CD14-positive monocyte (primary cell): Measurements from ENCODE around the gene CDCA7L. TPM values are rescaled to one million over a fixed set of nuclear protein-coding genes. Genes with fewer than 3 reads are reported as not detected.

Source experiments
- DNase-seq, 3 donors: peaks; one replicate each; pipeline ENCODE4 v3.0.0-alpha.2; 2011 to 2022
- H2AFZ ChIP-seq: 2 replicates; pipeline ENCODE4 v1.6.0; 2012; ENCODE audit warnings: mild to moderate bottlenecking, low read depth, low read length, inconsistent platforms; ENCODE audit not compliant: insufficient read depth, poor library complexity, severe bottlenecking
- H3K27ac ChIP-seq, 2 donors: 1 replicate in 1 of 2; 2 replicates in 1 of 2; pipeline ENCODE4 v1.5.1; 2012 to 2013; ENCODE audit warnings: low read length in 2 of 2, control low read depth in 1 of 2, inconsistent platforms in 1 of 2, low read depth in 1 of 2, mild to moderate bottlenecking in 1 of 2
- H3K27me3 ChIP-seq, 2 donors: one replicate each; pipeline versions ENCODE4 v1.6.0 to v1.6.1; 2011 to 2013; ENCODE audit warnings: low read length in 2 of 2; ENCODE audit not compliant: control insufficient read depth in 2 of 2, insufficient read depth in 2 of 2
- H3K36me3 ChIP-seq, 2 donors: replicated peaks in 1 of 2; 1 replicate in 1 of 2; 2 replicates in 1 of 2; pipeline versions ENCODE4 v1.5.1 to v1.6.1; 2012 to 2013; ENCODE audit warnings: low read length in 2 of 2, control low read depth in 1 of 2, inconsistent platforms in 1 of 2, mild to moderate bottlenecking in 1 of 2; ENCODE audit not compliant: insufficient read depth in 2 of 2, control insufficient read depth in 1 of 2
- H3K4me1 ChIP-seq, 2 donors: 1 replicate in 1 of 2; 2 replicates in 1 of 2; pipeline versions ENCODE4 v1.5.1 to v1.6.1; 2012 to 2013; ENCODE audit warnings: low read length in 2 of 2, control low read depth in 1 of 2, inconsistent platforms in 1 of 2, mild to moderate bottlenecking in 1 of 2, moderate library complexity in 1 of 2; ENCODE audit not compliant: insufficient read depth in 2 of 2, control insufficient read depth in 1 of 2
- H3K4me2 ChIP-seq: replicated peaks from 2 replicates; pipeline ENCODE3; 2012; ENCODE audit warnings: low read length, moderate library complexity, mild to moderate bottlenecking; ENCODE audit not compliant: poor library complexity, severe bottlenecking; ENCODE audit errors: extremely low read depth
- H3K4me3 ChIP-seq, 3 experiments: fragments of 200-600 bp in 1 of 3; sonication (generic) in 1 of 3; replicated peaks in 1 of 3; 1 replicate in 2 of 3; 2 replicates in 1 of 3; pipeline ENCODE4 v1.5.1; 2011 to 2013; ENCODE audit warnings: low read length in 3 of 3, mild to moderate bottlenecking in 3 of 3, control low read depth in 2 of 3, low read depth in 2 of 3, inconsistent platforms in 1 of 3, moderate library complexity in 1 of 3
- H3K79me2 ChIP-seq: 2 replicates; pipeline ENCODE4 v1.6.0; 2012; ENCODE audit warnings: mild to moderate bottlenecking, control low read depth, inconsistent platforms, low read length, moderate library complexity; ENCODE audit not compliant: insufficient read depth
- H3K9ac ChIP-seq: 2 replicates; pipeline ENCODE4 v1.6.0; 2017; ENCODE audit warnings: low read length, mild to moderate bottlenecking; ENCODE audit not compliant: insufficient read depth, poor library complexity, severe bottlenecking
- H3K9me3 ChIP-seq, 2 donors: replicated peaks in 1 of 2; 1 replicate in 1 of 2; 2 replicates in 1 of 2; pipeline versions ENCODE4 v1.5.1 to v1.6.1; 2012 to 2013; ENCODE audit warnings: low read length in 2 of 2, control low read depth in 1 of 2; ENCODE audit not compliant: control insufficient read depth in 1 of 2, insufficient read depth in 1 of 2
- H4K20me1 ChIP-seq: 2 replicates; pipeline ENCODE4 v1.6.0; 2012; ENCODE audit warnings: mild to moderate bottlenecking, low read length, control low read depth, moderate library complexity; ENCODE audit not compliant: insufficient read depth
- H3K27ac Mint-ChIP-seq, 7 donors: one replicate each; pipeline ENCODE4 v1.8.0; 2020; ENCODE audit warnings: mild to moderate bottlenecking in 7 of 7, mixed read lengths in 7 of 7, moderate library complexity in 6 of 7, inconsistent platforms in 2 of 7
- H3K27me3 Mint-ChIP-seq, 3 donors: one replicate each; pipeline ENCODE4 v1.8.0; 2021 to 2022; ENCODE audit warnings: low read depth in 3 of 3, mild to moderate bottlenecking in 3 of 3, mixed read lengths in 3 of 3, moderate library complexity in 3 of 3, inconsistent platforms in 1 of 3
- H3K36me3 Mint-ChIP-seq, 2 donors: one replicate each; pipeline ENCODE4 v1.8.0; 2020; ENCODE audit warnings: mixed read lengths in 2 of 2, inconsistent platforms in 1 of 2, mild to moderate bottlenecking in 1 of 2
- H3K4me1 Mint-ChIP-seq: one replicate; pipeline ENCODE4 v1.8.0; 2020; ENCODE audit warnings: mild to moderate bottlenecking, mixed read lengths
- H3K4me3 Mint-ChIP-seq, 2 donors: one replicate each; pipeline ENCODE4 v1.8.0; 2020; ENCODE audit warnings: mild to moderate bottlenecking in 2 of 2, mixed read lengths in 2 of 2, moderate library complexity in 1 of 2
- H3K9me3 Mint-ChIP-seq, 7 donors: one replicate each; pipeline ENCODE4 v1.8.0; 2020 to 2022; ENCODE audit warnings: mixed read lengths in 7 of 7, mild to moderate bottlenecking in 6 of 7, moderate library complexity in 6 of 7, inconsistent platforms in 2 of 7
- CTCF ChIP-seq: fragments of 200-600 bp; IDR thresholded peaks from one replicate; pipeline ENCODE4 v1.8.0; 2022; ENCODE audit warnings: antibody characterized with exemption, mild to moderate bottlenecking
- WGBS: methylation state at CpG from one replicate; pipeline ENCODE4 v1.1.5; 2013; ENCODE audit warnings: missing lambda C conversion rate; ENCODE audit not compliant: insufficient coverage; 5-methylcytosine and 5-hydroxymethylcytosine counted together
- intact Hi-C, 2 donors: fragments of 100-400 bp; cut with micrococcal nuclease; formaldehyde crosslinking; loops; one replicate each; pipeline versions ENCODE4 v1.15.0 to v1.15.1; 2023
- polyA plus RNA-seq, 3 donors: library from polyadenylated mRNA; depleted of rRNA in 1 of 3; unstranded in 2 of 3; stranded (reverse) in 1 of 3; fragments of 300-500 nt in 2 of 3; fragments of >200 nt in 1 of 3; fragmentation: Illumina TruSeq in 2 of 3; gene quantifications; 1 replicate in 2 of 3; 2 replicates in 1 of 3; pipeline ENCODE4 v1.2.3, GENCODE V29; 2012 to 2021

The CDCA7L gene
- polyA plus RNA-seq, 3 donors = 2.5 to 4.3 (median 3.1) TPM

- Histone ChIP-seq H3K9ac (no peak overlapping the region), H3K9me3 (no peaks in the 10 kb centered on the region), H3K4me1 (no peaks in the 10 kb centered on the region), H3K4me3 (no peak overlapping the region), H3K27ac (peak overlapping the region in 1 of 2 donors; percentile 48), H3K79me2 (no peaks in the 10 kb centered on the region), H3K27me3 (no peaks in the 10 kb centered on the region), H3K4me2 (no peak overlapping the region), H3K36me3 (peaks cover 6 to 88% of the 10 kb centered on the region in 2 donors), H2AFZ (no peak overlapping the region), H4K20me1 (no peaks in the 10 kb centered on the region)
- no peak overlapping the region for H3K4me3 Mint-ChIP-seq
- peaks cover 50 to 53% of the 10 kb centered on the region in 2 donors for H3K36me3 Mint-ChIP-seq
- intact Hi-C loops = no loop called here
- no peaks in the 10 kb centered on the region for H3K9me3 Mint-ChIP-seq
- H3K4me1 Mint-ChIP-seq = peaks cover 4% of the 10 kb centered on the region
- no peaks in the 10 kb centered on the region for H3K27me3 Mint-ChIP-seq
- peak overlapping the region in 1 of 7 donors; percentile 1 for H3K27ac Mint-ChIP-seq
- 98% methylated on average over 5 of the region's 5 CpGs for WGBS
- DNase-seq = no peak
- TF ChIP-seq CTCF = no peak
Observed at GRCh38 chr7:21908746-21909145, 37.0 kb downstream of the CDCA7L start.

DNA sequence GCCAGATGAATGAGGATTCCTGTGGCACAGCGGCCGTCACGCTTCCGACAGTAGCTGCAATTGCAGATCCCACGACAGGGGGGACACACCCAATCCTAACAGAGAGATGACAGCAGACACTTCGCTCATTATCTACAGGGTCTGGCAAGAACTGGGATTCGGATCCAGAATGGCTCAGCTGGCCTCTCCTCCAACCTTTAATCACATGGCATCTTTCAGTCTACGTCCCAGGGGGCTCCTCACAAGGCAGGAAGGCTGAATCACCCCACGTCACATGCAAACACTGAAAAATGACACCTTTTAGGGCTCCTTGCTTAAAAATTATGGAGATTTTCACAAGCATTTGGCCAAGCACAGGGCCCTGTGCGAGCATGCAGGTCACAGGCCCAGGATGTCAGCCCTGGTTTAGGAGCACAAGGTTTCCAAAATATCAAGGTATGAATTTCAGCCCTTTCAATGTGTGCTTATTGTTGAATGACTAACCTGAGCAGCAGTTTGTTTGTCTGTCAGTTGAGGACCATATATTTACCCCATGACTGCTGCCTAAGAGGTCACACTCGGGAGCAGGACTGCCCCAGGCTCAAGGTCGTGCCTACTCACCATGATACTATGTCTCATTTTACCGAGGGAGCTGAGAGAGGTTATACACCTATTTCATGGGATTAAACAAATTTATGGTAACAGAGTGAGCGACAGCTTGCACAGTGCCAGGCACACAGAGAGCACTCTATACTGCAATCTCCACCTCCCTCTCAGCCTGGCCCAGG, 42.5 kb downstream of the CDCA7L start:
- peak overlapping the region in 1 of 7 donors; percentile 48 for H3K27ac Mint-ChIP-seq
- no peaks in the 10 kb centered on the region for H3K9me3 Mint-ChIP-seq

More for the DNA sequence above, 42.5 kb downstream of the CDCA7L start:
- no peak overlapping the region for H3K4me2 ChIP-seq
- DNase-seq = no peak
- H3K9me3 ChIP-seq = no peaks in the 10 kb centered on the region
- no peaks in the 10 kb centered on the region for H3K79me2 ChIP-seq
- peaks cover 0 to 4% (median 3%) of the 10 kb centered on the region in 3 donors for H3K27me3 Mint-ChIP-seq
- H3K9ac ChIP-seq = no peak overlapping the region
- H3K4me3 Mint-ChIP-seq = no peak overlapping the region
- H4K20me1 ChIP-seq = no peaks in the 10 kb centered on the region
- peaks cover 9 to 79% of the 10 kb centered on the region in 2 donors for H3K36me3 ChIP-seq
- TF ChIP-seq CTCF = no peak
- H3K4me3 ChIP-seq = no peak overlapping the region
- H3K27ac ChIP-seq = no peak overlapping the region
- H3K4me1 Mint-ChIP-seq = peaks cover 12% of the 10 kb centered on the region
- H3K27me3 ChIP-seq = no peaks in the 10 kb centered on the region
- peaks cover 8 to 12% of the 10 kb centered on the region in 2 donors for H3K4me1 ChIP-seq
- peaks cover 51 to 67% of the 10 kb centered on the region in 2 donors for H3K36me3 Mint-ChIP-seq
- intact Hi-C loops = no loop called here
- WGBS = 95% methylated on average over 10 of the region's 14 CpGs
- no peak overlapping the region for H2AFZ ChIP-seq
